IPS-20b (cell line): ENCODE data around the gene RGPD5.
"Not testable (repeated sequence)": the region's sequence is repeated elsewhere in the genome, so short reads cannot be mapped to it uniquely, and the experiment has no call there.

Experiments used
- H3K27ac ChIP-seq: one replicate; pipeline ENCODE4 v1.5.1; 2013; ENCODE audit warnings: low read length
- H3K27me3 ChIP-seq: 2 replicates; pipeline ENCODE4 v1.6.1; 2013; ENCODE audit warnings: mild to moderate bottlenecking, low read length, inconsistent platforms; ENCODE audit not compliant: insufficient read depth
- H3K36me3 ChIP-seq: 2 replicates; pipeline ENCODE4 v1.6.1; 2013; ENCODE audit warnings: low read depth, mild to moderate bottlenecking, inconsistent platforms, low read length, moderate library complexity; ENCODE audit not compliant: insufficient read depth
- H3K4me1 ChIP-seq: 2 replicates; pipeline ENCODE4 v1.6.1; 2013; ENCODE audit warnings: mild to moderate bottlenecking, control low read depth, inconsistent platforms, low read length, moderate library complexity; ENCODE audit not compliant: insufficient read depth
- H3K4me3 ChIP-seq: 2 replicates; pipeline ENCODE4 v1.5.1; 2013; ENCODE audit warnings: mild to moderate bottlenecking, low read length, inconsistent platforms
- H3K9ac ChIP-seq: 2 replicates; pipeline ENCODE4 v1.6.1; 2013; ENCODE audit warnings: low read depth, mild to moderate bottlenecking, inconsistent platforms, low read length, moderate library complexity
- H3K9me3 ChIP-seq: 2 replicates; pipeline ENCODE4 v1.6.1; 2013; ENCODE audit warnings: mild to moderate bottlenecking, low read depth, low read length, inconsistent platforms; ENCODE audit not compliant: insufficient read depth

The RGPD5 gene

GRCh38 chr2:109896212-109896611 is 102.1 kb downstream of the RGPD5 start:
- H3K27me3 ChIP-seq, H3K9me3 ChIP-seq, H3K27ac ChIP-seq, H3K9ac ChIP-seq, H3K4me1 ChIP-seq, H3K36me3 ChIP-seq, H3K4me3 ChIP-seq: not testable (repeated sequence)

- not testable (repeated sequence) for H3K27ac ChIP-seq, H3K4me3 ChIP-seq, H3K27me3 ChIP-seq, H3K36me3 ChIP-seq, H3K4me1 ChIP-seq, H3K9ac ChIP-seq, H3K9me3 ChIP-seq
Observed at GRCh38 chr2:109897769-109898461, 103.8 kb downstream of the RGPD5 start.

DNA sequence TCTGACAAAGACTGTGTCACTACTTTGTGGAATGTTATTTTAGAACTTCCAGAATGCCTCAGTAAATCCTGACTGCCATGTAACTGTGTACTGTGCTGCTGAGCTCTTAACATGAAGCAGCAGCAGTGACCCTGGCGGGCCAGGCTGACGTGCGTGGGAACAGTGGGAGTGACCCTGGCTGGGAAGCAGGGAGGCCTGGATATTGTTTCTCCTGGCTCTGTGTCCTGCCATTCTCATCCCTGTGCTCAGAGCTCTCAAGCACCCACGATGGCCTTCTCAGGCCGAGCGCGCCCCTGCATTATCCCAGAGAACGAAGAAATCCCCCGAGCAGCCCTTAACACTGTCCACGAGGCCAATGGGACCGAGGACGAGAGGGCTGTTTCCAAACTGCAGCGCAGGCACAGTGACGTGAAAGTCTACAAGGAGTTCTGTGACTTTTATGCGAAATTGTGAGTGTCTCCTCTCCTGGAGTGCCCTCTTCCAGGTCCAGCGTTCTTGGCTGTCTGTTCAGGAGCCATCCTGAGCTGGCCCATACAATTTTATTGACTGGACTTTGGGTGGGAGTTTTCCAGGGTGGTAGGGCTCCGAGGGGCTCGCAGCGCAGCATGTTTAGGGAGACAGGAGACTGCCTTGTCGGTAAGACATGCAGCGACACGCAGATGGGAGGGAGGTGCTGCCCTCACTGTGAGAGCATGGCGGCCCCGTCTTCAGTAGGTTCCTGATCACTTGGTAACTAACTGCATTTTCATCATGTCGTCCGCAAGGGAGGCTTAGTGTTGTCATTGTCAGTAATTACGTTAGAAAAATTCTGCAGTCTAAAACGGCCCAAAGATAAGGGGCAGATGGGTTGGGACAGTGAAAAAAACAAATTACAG is 104.6 kb downstream of the RGPD5 start, which contains the start of gene LIMS3:
Gene LIMS3 (plus strand): TSS at position 227 of the 875 bp plus-strand sequence. CDS start 41 bp downstream, at position 268.
- not testable (repeated sequence) for H3K4me3 ChIP-seq, H3K9me3 ChIP-seq, H3K36me3 ChIP-seq, H3K9ac ChIP-seq, H3K27me3 ChIP-seq, H3K27ac ChIP-seq, H3K4me1 ChIP-seq

- not testable (repeated sequence) for H3K27me3 ChIP-seq, H3K4me1 ChIP-seq, H3K36me3 ChIP-seq, H3K27ac ChIP-seq, H3K9ac ChIP-seq, H3K9me3 ChIP-seq, H3K4me3 ChIP-seq
Observed at GRCh38 chr2:109905796-109906195, 111.7 kb downstream of the RGPD5 start.
